HepG2 (cell line): Measurements from ENCODE around the gene ATAD2B. TPM values are rescaled to one million over a fixed set of nuclear protein-coding genes. Genes with fewer than 3 reads are reported as not detected.
"Not testable (repeated sequence)": the region's sequence is repeated elsewhere in the genome, so short reads cannot be mapped to it uniquely, and the experiment has no call there.

Source experiments
- ATAC-seq: fragments of 200-7000 bp; cut with Tn5 transposase; 3 replicates; pipeline ENCODE4 v1.9.1; 2020; ENCODE audit warnings: mild to moderate bottlenecking, moderate library complexity
- BruUV-seq: library from RNA; stranded (reverse); fragments of 400-500 nt; replicated peaks from 2 replicates; lab custom pipeline; 2021; lab: Mats Ljungman, UMichigan
- CTCF ChIA-PET: fragments of 300-600 bp; formaldehyde crosslinking; extraction: SDS; loops from one replicate; lab custom pipeline; 2021; ENCODE audit warnings: low total read pairs, inconsistent platforms, low intra/inter-chr PET ratio; lab: Yijun Ruan, JAX
- POLR2A ChIA-PET: fragments of 350-600 bp; sonication (Branson Sonifier 250); formaldehyde crosslinking; loops from one replicate; lab custom pipeline; 2020; ENCODE audit warnings: antibody characterized with exemption, inconsistent platforms; lab: Yijun Ruan, JAX
- DNase-seq: peaks from one replicate; pipeline ENCODE4 v3.0.0-alpha.2; 2015; ENCODE audit warnings: low spot score
- FAIRE-seq: peaks from 3 replicates; lab custom pipeline; 2011; peaks lifted over from hg19 to GRCh38; lab: Jason Lieb, UNC
- H2AFZ ChIP-seq: one replicate; pipeline ENCODE4 v1.6.1; 2011; ENCODE audit warnings: low read length, inconsistent platforms
- H3K27ac ChIP-seq: fragments of 300-600 bp; 3 replicates; pipeline ENCODE4 v1.8.0; 2011; ENCODE audit warnings: mixed run types, mild to moderate bottlenecking, mixed read lengths, low read length, inconsistent platforms; ENCODE audit not compliant: insufficient read depth; ENCODE audit errors: extremely low read length
- H3K27me3 ChIP-seq, 2 experiments: fragments of 200-600 bp in 1 of 2; 2 replicates in 1 of 2; 3 replicates in 1 of 2; pipeline versions ENCODE4 v1.6.0 to v1.8.0; 2011; ENCODE audit warnings: low read length in 2 of 2, mild to moderate bottlenecking in 2 of 2, moderate library complexity in 2 of 2, inconsistent platforms in 1 of 2; ENCODE audit not compliant: insufficient read depth in 2 of 2, control insufficient read depth in 1 of 2
- H3K36me3 ChIP-seq, 2 experiments: fragments of 200-600 bp in 1 of 2; replicated peaks in 1 of 2; 2 replicates in 1 of 2; 3 replicates in 1 of 2; pipeline versions ENCODE4 v1.5.1 to v1.8.0; 2011; ENCODE audit warnings: low read length in 2 of 2, inconsistent platforms in 1 of 2; ENCODE audit not compliant: insufficient read depth in 2 of 2, control insufficient read depth in 1 of 2
- H3K4me1 ChIP-seq: 2 replicates; pipeline ENCODE4 v1.5.1; 2012; ENCODE audit warnings: low read length, inconsistent platforms; ENCODE audit not compliant: insufficient read depth
- H3K4me2 ChIP-seq: 2 replicates; pipeline ENCODE4 v1.6.0; 2011; ENCODE audit warnings: low read depth, low read length, inconsistent platforms
- H3K4me3 ChIP-seq, 3 experiments: fragments of 200-600 bp in 1 of 3; sonication (generic), shearing (Covaris generic) in 1 of 3; replicated peaks in 1 of 3; 2 replicates each; pipeline ENCODE4 v1.5.1; 2011 to 2016; ENCODE audit warnings: low read length in 3 of 3, inconsistent platforms in 2 of 3, low read depth in 2 of 3, mild to moderate bottlenecking in 2 of 3, control low read depth in 1 of 3, mixed read lengths in 1 of 3; ENCODE audit not compliant: insufficient read depth in 1 of 3
- H3K79me2 ChIP-seq: one replicate; pipeline ENCODE4 v1.6.1; 2011; ENCODE audit warnings: low read length, inconsistent platforms; ENCODE audit not compliant: insufficient read depth
- H3K9ac ChIP-seq: 2 replicates; pipeline ENCODE4 v1.6.0; 2011; ENCODE audit warnings: mild to moderate bottlenecking, low read depth, low read length, inconsistent platforms; ENCODE audit not compliant: insufficient read depth
- H3K9me3 ChIP-seq: 2 replicates; pipeline ENCODE4 v1.5.1; 2012; ENCODE audit warnings: mild to moderate bottlenecking, low read length
- H4K20me1 ChIP-seq: 2 replicates; pipeline ENCODE4 v1.6.0; 2011; ENCODE audit warnings: inconsistent platforms, mild to moderate bottlenecking, low read length, moderate library complexity; ENCODE audit not compliant: insufficient read depth
- ADNP ChIP-seq: sonication (generic); formaldehyde crosslinking; IDR thresholded peaks from 2 replicates; pipeline ENCODE4 v1.4.0; 2020; ENCODE audit warnings: missing genetic modification reagents
- SIN3A ChIP-seq: IDR thresholded peaks from 2 replicates; pipeline ENCODE4 v1.6.1; 2011; ENCODE audit warnings: low read depth, mild to moderate bottlenecking, control low read depth, low read length, borderline replicate concordance
- ZKSCAN5 ChIP-seq: sonication (generic); formaldehyde crosslinking; IDR thresholded peaks from 2 replicates; pipeline ENCODE4 v1.5.1; 2020; ENCODE audit warnings: mild to moderate bottlenecking, missing genetic modification reagents
- ZNF121 ChIP-seq: sonication (generic); formaldehyde crosslinking; IDR thresholded peaks from 2 replicates; pipeline ENCODE4 v1.5.0; 2020; ENCODE audit warnings: mild to moderate bottlenecking, missing genetic modification reagents
- ZNF276 ChIP-seq: sonication (generic); formaldehyde crosslinking; IDR thresholded peaks from 2 replicates; pipeline ENCODE4 v1.4.0; 2020; ENCODE audit warnings: mild to moderate bottlenecking, low read depth, missing genetic modification reagents
- ZNF335 ChIP-seq: sonication (generic); formaldehyde crosslinking; IDR thresholded peaks from 2 replicates; pipeline ENCODE4 v1.4.0; 2020; ENCODE audit warnings: missing genetic modification reagents
- ZNF350 ChIP-seq: sonication (generic); formaldehyde crosslinking; IDR thresholded peaks from 2 replicates; pipeline ENCODE4 v1.4.0; 2020; ENCODE audit warnings: mild to moderate bottlenecking, low read depth, missing genetic modification reagents, borderline replicate concordance
- ZNF441 ChIP-seq: sonication (generic); formaldehyde crosslinking; IDR thresholded peaks from 2 replicates; pipeline ENCODE4 v1.7.0; 2021; ENCODE audit warnings: missing genetic modification reagents, borderline replicate concordance
- ZNF7 ChIP-seq: IDR thresholded peaks from 2 replicates; pipeline ENCODE4 v1.6.1; 2016; ENCODE audit warnings: missing biosample characterization, missing genetic modification reagents
- WGBS: methylation state at CpG from one replicate; pipeline ENCODE4 v1.1.6; 2017; ENCODE audit warnings: low lambda C conversion rate; 5-methylcytosine and 5-hydroxymethylcytosine counted together
- in situ Hi-C: cut with HindIII; loops from 2 replicates; pipeline ENCODE4 v1.10.0; 2017; ENCODE audit warnings: low pct_unique_long_range_greater_than_20kb; ENCODE audit not compliant: extremely low pct_ligation_motif_present
- intact Hi-C: fragments of 100-400 bp; cut with micrococcal nuclease; formaldehyde crosslinking; loops from one replicate; pipeline ENCODE4 v1.10.0; 2022; ENCODE audit not compliant: unreplicated experiment
- polyA plus RNA-seq, 8 experiments: library from polyadenylated mRNA; depleted of rRNA in 3 of 8; stranded (reverse) in 7 of 8; unstranded in 1 of 8; fragments of >200 nt; fragmentation: Illumina TruSeq in 4 of 8; extraction: Trizol in 4 of 8; gene quantifications; 2 replicates each; pipeline versions ENCODE4 v1.2.1 to v1.2.3, GENCODE V29; 2011 to 2016; ENCODE audit warnings: low read depth in 4 of 8, missing spikeins in 1 of 8, mixed read lengths in 1 of 8; ENCODE audit not compliant: insufficient read depth in 1 of 8
- total RNA-seq, 5 experiments: library from RNA; depleted of rRNA; stranded (reverse); fragments of >200 nt; fragmentation: Illumina TruSeq; extraction: Trizol; gene quantifications; 2 replicates each; pipeline ENCODE4 v1.2.3, GENCODE V29; 2016; ENCODE audit warnings: low read depth in 1 of 5
- TF ChIP-seq, protein P1 (sequence below): sonication (generic); formaldehyde crosslinking; IDR thresholded peaks from 2 replicates; pipeline ENCODE4 v1.4.0; 2020; ENCODE audit warnings: mild to moderate bottlenecking, missing genetic modification reagents

The ATAD2B gene
- total and polyA plus RNA-seq, 2 of the 13 experiments (the other 11 are each of a cell fraction or from before 2014, with no cell fraction given), result 5.3 to 22.2 TPM

GRCh38 chr2:23952558-23952957 is 25.6 kb upstream of the ATAD2B start:
- H3K36me3 ChIP-seq, DNase-seq, ATAC-seq, H4K20me1 ChIP-seq, H3K4me1 ChIP-seq, BruUV-seq, CTCF ChIA-PET, H3K9me3 ChIP-seq, H3K27ac ChIP-seq, H3K27me3 ChIP-seq, FAIRE-seq, H2AFZ ChIP-seq: not testable (repeated sequence)
- POLR2A ChIA-PET, result interaction anchor here (2.0 kb wide), 1 partner anchor 25 kb away, joined by 8 read pairs; the partner anchor contains the start of gene ATAD2B
- H3K79me2 ChIP-seq, result peaks cover 60% of the 10 kb centered on the region
- TF ChIP-seq ZNF121 (CRISPR knock-in tag), result peak; percentile 81
- TF ChIP-seq, all 625 proteins: peak for 1; not testable (repeated sequence) for 624
- H3K4me3 ChIP-seq, in situ Hi-C loops, intact Hi-C loops, H3K4me2 ChIP-seq, H3K9ac ChIP-seq: not testable (repeated sequence)
- WGBS, result 99% methylated on average over 3 of the region's 3 CpGs

DNA sequence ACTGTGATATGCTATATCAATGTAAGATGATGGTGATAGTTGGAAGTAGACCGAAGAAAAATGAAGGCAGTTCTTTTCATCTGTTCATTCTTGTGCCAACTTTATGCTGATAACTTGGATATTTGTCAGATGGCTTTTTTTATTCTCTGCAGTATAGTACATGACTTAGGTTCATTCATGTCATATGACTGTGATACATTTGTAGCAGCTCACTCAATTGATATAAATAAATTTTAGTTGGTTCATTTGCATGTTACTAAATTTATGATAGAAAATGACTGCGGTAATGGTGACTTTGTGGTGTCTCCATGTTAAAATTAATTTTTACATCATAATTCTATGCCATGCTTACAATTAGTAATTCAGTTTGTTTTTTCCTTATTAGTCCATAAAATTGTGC is 20.4 kb upstream of the ATAD2B start:
- intact Hi-C loops (no loop called here), in situ Hi-C loops (no loop called here)
- H3K27ac ChIP-seq, result no peak overlapping the region
- ATAC-seq (no peak), DNase-seq (no peak), FAIRE-seq (no peak)
- no peak overlapping the region for H3K9ac ChIP-seq
- H3K27me3 ChIP-seq, result no peaks in the 10 kb centered on the region
- CTCF ChIA-PET, result no interaction called here
- H3K4me3 ChIP-seq, result no peak overlapping the region
- no TSS peak for BruUV-seq
- H3K9me3 ChIP-seq, result no peaks in the 10 kb centered on the region
- 95% methylated on average over 2 of the region's 2 CpGs for WGBS
- H3K79me2 ChIP-seq, result peaks cover 71% of the 10 kb centered on the region
- 0 out of 2 replicates have a peak, but pooled peaks cover 3% of the 10 kb centered on the region for H4K20me1 ChIP-seq
- H3K4me2 ChIP-seq, result no peak overlapping the region
- H3K36me3 ChIP-seq, result peaks cover 0 to 3% of the 10 kb centered on the region in 2 experiments; a peak in 1 of 5 replicates
- POLR2A ChIA-PET, result no interaction called here
- no peak overlapping the region for H2AFZ ChIP-seq
- H3K4me1 ChIP-seq, result peaks cover 31% of the 10 kb centered on the region
- TF ChIP-seq SIN3A (no peak), ADNP (CRISPR knock-in tag) (no peak), ZNF7 (CRISPR knock-in tag) (no peak), ZNF276 (CRISPR knock-in tag) (no peak), ZKSCAN5 (CRISPR knock-in tag) (no peak), ZNF441 (no peak), ZNF335 (no peak), ZNF350 (CRISPR knock-in tag) (no peak)
- TF ChIP-seq, protein P1, sequence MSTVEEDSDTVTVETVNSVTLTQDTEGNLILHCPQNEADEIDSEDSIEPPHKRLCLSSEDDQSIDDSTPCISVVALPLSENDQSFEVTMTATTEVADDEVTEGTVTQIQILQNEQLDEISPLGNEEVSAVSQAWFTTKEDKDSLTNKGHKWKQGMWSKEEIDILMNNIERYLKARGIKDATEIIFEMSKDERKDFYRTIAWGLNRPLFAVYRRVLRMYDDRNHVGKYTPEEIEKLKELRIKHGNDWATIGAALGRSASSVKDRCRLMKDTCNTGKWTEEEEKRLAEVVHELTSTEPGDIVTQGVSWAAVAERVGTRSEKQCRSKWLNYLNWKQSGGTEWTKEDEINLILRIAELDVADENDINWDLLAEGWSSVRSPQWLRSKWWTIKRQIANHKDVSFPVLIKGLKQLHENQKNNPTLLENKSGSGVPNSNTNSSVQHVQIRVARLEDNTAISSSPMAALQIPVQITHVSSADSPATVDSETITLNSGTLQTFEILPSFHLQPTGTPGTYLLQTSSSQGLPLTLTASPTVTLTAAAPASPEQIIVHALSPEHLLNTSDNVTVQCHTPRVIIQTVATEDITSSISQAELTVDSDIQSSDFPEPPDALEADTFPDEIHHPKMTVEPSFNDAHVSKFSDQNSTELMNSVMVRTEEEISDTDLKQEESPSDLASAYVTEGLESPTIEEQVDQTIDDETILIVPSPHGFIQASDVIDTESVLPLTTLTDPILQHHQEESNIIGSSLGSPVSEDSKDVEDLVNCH (CRISPR knock-in tag), result no peak
